GF-D8 (cell line): ENCODE measurements around the gene HOXA4.

Experiments
- DNase-seq: peaks from one replicate; lab custom pipeline; 2025; lab: John Stamatoyannopoulos, UW

The HOXA4 gene

DNA sequence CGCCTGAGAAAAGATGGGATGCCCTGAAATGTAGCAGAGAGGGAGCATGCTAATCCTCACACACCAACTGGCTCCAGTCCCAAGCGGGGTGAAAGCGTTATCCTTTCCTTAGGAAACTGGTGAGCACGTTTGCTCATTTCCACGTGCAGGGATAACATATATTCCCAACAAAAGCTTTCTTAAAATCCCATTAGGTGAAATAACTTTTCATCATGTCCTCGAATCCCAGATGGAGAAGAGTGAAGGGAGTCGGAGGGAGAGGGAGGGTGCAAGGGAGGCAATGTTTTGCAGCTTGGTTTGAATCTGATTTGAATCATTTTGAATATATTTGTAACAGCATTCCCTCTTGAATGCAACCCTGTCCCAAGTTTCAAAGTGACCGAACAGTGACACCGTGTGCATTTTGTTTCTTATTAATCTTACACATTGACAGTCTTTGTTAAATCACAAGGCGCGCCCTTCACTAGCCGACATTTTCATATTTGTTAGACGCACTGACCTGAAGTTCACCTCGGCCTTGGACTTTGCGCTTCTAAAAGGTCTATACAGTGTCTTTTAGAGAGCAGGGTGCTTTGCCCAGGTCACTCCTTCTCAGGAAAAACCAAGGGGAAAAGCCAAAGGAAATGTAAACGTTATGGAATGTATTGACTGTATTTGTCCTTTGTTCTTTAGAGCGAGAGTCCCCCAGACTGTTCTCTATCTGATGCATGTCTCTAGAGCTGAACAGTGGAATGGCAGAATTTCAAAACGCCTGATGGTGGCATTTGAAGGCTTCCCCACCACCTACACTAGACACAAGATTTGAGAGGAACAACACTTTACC, 3.1 kb upstream of the HOXA4 start:
- no peak for DNase-seq

GRCh38 chr7:27132978-27133377, 2.4 kb upstream of the HOXA4 start:
- no peak for DNase-seq

GRCh38 chr7:27132214-27132613, 1.7 kb upstream of the HOXA4 start:
- DNase-seq, result no peak

DNA sequence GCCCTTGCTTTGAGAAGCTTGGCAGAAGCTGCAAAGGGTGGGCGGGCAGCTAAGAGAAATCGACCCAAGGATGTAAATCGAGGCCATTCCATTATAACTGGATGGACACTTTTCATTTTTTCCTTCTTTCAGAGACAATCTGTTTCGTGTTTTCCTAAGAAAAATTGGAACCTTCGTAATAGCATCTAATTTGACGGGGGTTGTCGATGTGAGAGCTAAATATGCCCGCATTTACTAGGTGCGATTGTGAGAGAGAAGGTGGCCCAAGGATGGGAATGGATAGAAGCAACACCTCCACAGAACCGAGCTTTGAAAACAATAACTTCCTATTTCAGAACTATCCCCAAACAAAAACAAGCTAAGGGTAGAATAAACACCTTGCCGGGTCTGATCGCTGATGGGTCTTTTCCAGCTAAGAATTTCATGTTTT, 848 bp upstream of the HOXA4 start:
- no peak for DNase-seq

GRCh38 chr7:27129729-27130539, 623 bp downstream of the HOXA4 start:
- no peak for DNase-seq

DNA sequence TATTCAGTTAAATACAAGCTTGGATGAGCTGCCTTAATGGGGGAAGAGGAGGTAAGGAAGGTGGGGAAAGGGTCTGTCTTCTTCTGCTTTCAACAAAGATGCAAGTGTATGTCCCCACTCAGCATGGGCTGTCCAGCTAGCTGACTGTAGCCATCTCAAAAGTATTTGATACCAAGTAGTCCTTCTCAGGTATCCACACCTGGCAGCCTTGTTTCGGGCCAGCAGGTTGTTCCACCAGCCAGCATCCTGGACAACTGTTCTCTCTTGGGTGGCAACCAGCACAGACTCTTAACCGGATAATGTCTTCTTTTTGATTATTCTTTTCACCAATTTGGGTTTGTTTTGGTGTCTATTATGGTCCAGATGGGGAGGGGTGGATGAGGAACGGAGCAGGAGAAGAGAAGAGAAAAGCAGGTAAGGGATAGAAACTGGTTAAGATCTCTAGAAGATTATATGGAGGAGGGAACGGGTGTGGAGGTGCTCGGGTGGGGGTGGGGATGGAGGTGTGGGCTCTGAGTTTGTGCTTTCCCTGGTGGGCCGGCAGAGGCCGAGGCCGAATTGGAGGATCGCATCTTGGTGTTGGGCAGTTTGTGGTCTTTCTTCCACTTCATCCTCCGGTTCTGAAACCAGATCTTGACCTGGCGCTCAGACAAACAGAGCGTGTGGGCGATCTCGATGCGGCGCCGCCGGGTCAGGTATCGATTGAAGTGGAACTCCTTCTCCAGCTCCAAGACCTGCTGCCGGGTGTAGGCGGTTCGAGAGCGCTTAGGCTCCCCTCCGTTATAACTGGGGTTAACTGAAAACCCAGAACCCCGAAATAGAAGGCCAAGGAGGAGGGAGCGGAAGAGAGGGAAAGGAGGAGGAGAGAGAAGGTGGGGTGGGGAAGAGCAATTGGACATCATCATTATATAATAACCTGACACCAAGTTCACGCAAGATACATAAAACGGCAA, 1.5 kb downstream of the HOXA4 start:
- DNase-seq, result no peak

- no peak for DNase-seq
Observed at GRCh38 chr7:27128034-27128433, 2.5 kb downstream of the HOXA4 start.

DNA sequence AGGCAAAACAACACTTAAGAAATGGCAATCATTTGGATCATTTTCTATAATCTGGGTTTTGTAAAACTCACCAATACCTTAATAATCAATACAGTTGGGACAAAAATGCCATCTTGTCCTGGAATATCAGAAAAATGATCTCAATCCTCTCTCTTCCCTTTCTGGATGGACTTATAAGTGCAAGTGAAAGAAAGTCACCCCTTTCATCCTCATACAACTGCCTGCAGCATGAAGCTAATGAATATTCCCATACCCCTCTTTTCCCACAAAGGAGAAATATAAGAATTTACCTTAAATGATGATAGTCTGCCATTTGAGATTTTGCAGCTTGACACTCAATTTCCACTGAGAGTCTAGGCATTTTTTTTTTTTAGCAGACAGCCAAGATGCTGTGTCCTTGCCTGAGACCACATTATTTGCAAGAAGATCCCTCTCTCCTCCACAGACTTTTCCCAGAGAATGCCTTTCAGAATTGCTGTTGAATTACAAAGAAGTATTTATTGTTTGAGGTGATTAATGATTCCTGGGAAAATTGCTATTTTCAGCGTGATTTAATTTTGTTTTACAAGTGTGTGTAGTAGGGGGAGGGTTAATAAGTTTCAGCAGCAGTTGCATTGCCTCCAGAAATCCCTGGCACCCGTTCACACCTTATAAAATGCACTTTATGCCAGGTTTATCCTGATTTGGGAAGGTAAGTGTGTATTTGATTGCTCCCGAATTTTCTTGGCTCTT, 3.8 kb downstream of the HOXA4 start:
- DNase-seq, result no peak

DNA sequence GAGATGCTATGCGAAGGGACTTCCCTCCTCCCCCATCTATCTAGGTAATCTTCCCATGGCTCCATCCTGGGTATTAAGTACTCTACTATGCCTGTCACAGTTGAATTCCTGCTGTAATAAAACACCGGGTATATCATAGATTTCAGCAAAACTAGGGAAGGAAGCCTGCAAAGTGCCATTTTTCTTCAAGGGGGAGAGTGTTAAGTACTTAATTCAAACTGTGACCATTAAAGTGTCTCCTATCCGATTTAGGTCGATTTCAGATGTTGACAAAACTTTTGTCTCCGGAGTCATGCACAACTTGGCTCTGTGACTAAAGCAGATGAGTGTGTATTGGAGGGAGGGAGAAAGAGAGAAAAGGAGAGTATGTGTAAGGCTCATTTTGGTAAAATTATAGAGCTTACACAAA, 4.6 kb downstream of the HOXA4 start:
- no peak for DNase-seq

GRCh38 chr7:27124902-27125689, 5.5 kb downstream of the HOXA4 start:
- no peak for DNase-seq

DNA sequence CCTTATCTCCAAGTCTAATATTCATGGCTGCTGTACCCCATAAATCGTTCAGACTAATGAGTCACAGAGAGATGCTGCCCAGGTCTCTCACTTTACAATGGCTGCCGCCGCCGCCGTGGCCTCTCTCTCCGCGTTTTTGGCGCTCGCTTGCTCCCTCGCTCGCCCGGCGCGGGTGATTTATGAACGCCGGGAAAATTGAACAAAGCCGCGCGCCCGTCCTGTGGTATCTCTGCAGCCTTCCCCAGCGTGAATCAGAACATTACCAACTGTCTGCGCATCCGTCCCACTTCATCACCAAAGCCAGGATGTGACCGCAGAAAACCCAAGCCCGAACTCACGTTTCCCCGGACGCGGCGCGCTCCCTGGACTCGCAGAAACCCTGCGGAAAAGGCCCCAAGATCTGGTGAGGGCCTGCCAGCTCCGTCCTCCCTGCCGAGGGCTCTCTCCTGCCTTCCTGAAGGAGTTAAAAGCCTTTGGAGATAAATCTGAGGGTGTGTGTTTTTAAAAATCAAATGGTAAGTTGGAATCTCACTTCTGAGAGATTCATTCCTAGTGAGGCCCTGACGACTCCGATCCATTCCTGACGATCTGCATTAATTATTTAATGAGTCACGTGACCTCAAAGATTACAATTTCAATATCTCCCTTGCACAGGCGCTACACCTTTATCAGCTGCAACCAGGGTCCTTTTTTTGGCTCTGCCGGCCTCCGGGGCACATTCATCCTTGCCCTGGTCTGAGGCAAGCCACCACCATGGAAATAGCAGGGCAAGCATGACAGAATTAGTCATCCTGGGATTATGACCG, 6.3 kb downstream of the HOXA4 start:
- DNase-seq, result no peak

DNA sequence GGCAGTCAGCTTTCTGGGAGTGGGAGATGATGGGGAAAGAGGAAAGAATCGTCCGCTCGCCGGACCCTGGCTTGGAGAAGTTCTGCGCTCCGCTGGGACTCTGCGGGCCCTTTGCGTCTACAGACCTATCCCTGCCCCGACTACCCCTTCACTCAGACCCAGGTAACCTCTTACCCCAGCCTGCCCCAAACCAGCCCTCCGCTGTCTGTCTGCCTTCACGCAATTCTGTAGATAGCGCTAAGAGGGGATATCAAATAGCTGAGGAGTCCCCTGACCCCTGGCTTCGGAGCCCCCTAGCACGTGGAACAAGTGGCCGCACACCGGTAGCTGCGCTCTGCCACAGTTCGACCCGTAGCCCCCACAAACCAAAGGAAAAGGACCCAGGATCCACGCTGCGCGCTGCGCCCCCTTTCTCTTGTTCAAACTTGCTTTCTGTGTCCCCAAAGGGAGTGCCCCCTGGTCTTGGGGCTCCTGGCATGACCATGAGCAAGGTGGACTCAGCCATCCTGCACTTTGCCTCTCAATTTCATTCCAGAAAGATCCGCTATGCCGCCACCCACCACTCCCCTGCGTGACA, 7.0 kb downstream of the HOXA4 start:
- DNase-seq, result no peak

GRCh38 chr7:27123007-27123476, 7.5 kb downstream of the HOXA4 start:
- no peak for DNase-seq

GRCh38 chr7:27122077-27122910, 8.3 kb downstream of the HOXA4 start:
- DNase-seq, result no peak

GRCh38 chr7:27121684-27122076, 8.9 kb downstream of the HOXA4 start:
- DNase-seq, result no peak

DNA sequence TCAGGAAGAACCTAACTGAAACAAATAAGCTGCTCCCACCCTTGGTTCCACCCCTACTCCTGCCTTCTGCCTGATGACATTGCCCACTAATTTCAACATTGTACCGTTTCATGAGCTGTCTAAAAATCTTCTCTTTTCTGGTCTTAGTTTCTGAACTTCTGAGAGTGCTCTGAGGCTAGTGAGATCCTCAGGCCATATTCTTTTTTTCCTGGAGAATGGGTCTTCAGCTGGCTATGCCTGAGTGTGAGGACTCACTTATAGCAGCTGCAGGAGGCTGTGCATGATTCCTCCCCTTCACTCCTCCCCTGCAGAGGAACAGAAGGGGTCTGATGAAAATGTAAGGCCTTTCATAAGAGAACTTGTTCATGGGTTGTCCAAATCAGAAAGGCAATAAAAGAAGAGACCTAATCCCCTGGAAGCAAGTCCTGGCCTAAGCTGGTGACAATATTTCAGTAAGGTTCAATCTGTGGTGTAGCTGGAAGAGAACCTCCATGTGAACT, 11.1 kb downstream of the HOXA4 start:
- no peak for DNase-seq

- no peak for DNase-seq
Observed at GRCh38 chr7:27118580-27118979, 12.0 kb downstream of the HOXA4 start.

GRCh38 chr7:27117887-27118491, 12.6 kb downstream of the HOXA4 start:
- DNase-seq, result no peak
